Measurements from ENCODE around the gene ARID1A.
A peak's percentile ranks its signal among the peaks of the same experiment; 100 is the strongest.

Gene ARID1A

DNA sequence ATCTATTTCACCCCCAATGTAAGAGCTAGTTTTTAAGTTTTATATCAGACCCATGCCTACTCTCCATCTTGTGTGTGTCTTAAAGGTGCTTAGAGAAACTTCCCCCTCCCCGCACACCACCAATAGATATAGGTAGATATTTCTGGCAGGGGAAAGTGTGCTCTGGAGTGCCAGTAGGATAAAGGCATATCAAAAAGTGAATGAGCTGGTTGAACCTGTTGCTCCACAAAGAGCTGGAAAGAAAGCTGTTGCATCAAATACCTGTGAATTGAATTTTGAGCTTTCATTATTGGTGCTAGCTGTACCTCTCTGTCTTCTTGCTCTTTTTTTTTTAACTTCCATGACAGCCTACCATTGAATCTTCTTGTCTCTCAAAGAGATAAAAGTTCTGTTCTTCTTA is 32.8 kb downstream of the ARID1A start:
- DNase-seq (ENCODE audit: low read depth) = no peak

DNA sequence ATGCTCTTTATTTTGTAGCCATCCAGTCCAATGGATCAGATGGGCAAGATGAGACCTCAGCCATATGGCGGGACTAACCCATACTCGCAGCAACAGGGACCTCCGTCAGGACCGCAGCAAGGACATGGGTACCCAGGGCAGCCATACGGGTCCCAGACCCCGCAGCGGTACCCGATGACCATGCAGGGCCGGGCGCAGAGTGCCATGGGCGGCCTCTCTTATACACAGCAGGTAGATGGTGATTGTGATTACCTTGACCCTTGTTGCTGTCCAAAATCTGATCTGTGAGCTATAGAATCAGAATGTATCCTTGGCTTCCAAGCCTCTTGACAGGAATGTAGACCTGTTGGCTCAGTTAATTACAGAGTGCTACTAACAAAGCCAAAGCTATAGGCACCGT is 33.8 kb downstream of the ARID1A start:
- no peak for DNase-seq (ENCODE audit: low read depth)

DNA sequence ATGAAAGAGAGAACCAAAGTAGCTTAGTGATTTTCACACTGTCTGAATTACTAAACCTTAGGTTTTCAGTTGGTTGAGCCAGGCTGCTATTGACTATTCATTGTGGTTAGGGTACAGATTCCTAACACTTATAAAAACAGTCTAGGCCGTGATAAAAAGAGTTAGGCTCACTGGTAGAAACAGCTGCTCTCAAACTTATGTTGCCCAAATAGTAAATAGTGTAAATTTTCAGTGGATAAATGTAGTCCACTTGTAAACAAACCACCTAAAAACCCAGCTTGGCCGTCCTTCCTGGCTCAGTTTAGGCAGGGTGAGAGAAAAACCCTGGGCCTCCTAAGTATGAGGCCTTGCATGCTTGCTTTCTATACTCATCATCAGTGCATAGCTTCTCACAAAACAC is 34.9 kb downstream of the ARID1A start:
- no peak for DNase-seq (ENCODE audit: low read depth)

DNA sequence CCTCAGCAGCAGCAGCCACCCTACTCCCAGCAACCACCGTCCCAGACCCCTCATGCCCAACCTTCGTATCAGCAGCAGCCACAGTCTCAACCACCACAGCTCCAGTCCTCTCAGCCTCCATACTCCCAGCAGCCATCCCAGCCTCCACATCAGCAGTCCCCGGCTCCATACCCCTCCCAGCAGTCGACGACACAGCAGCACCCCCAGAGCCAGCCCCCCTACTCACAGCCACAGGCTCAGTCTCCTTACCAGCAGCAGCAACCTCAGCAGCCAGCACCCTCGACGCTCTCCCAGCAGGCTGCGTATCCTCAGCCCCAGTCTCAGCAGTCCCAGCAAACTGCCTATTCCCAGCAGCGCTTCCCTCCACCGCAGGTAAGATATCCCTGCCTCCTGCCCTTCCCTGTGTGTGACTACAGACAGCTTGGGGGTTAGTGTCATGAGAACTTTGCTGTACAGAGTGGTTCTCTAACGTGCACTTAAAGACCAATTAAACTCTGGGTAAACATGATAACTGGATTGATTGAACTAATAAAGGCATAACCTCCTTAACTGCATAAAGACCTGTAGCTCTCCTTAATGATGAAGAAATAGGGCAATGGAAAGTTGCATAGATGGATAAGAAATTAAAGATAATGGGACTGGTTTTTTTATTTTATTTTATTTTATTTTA is 35.6 kb downstream of the ARID1A start:
- DNase-seq (ENCODE audit: low read depth) = no peak

DNA sequence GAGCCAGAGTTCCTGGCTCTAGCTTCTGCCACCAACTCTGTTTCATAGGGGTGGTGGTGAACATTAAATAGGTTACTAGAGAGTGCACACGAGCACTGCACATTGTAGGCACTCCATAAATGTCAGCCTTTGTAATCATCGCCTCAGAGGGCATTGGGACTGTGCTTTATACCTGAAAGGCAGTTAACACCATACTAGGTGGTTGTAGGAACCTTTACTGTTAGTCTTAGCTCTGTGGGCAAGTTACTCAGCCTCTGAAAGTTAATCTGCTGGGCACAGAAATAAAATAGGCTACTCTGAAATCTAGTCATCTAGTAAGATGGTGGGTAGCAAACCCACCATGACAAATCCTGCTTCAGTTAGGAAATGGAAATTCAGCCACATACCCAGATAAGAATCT is 37.6 kb downstream of the ARID1A start:
- no peak for DNase-seq (ENCODE audit: low read depth)

DNA sequence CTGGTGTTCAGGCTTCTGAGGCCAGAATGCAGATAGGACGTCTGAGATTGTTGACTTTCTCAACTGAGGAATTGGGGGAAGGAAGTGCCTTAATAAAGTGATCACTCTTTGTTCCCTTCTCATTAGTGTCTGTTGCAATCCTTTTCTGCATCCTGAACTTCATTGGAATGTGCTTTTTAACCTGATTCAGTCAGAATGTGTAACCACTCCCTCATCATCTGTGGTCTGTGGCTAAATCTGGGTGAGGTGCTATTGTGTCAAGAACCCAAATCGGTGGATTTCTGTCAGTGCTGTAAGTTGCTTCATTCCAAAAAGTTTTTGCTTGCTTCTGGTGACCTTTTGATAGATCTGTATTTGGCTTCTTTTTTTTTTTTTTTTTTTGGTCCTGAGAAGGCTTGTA is 38.2 kb downstream of the ARID1A start:
- DNase-seq (ENCODE audit: low read depth) = no peak

DNA sequence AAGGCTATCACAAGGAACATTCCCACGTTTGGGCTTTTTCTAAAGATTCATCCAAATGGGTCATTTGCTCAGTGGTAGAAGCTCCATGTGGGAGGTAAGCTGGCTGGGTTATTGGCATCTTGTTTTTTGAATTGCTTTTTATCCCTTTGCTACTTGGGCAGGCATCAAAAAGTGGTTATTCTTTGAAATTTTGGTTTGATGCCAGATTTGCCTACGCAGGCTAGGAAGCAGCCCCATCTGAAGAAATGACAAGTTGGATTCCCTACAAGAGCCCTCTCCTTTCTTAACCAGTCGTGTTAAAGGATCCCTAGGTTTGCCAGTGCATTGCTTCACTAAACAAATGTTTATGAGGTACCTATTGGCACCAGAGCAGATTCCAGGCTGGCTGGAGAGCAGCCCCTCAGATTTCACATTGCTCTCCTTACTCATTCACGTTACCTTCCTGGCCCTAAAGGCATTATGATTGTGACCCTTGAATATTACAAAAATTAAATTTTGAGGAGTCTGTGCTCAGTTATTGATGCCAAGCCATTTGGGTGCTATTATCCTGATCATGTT is 38.8 kb downstream of the ARID1A start:
- no peak for DNase-seq (ENCODE audit: low read depth)

DNA sequence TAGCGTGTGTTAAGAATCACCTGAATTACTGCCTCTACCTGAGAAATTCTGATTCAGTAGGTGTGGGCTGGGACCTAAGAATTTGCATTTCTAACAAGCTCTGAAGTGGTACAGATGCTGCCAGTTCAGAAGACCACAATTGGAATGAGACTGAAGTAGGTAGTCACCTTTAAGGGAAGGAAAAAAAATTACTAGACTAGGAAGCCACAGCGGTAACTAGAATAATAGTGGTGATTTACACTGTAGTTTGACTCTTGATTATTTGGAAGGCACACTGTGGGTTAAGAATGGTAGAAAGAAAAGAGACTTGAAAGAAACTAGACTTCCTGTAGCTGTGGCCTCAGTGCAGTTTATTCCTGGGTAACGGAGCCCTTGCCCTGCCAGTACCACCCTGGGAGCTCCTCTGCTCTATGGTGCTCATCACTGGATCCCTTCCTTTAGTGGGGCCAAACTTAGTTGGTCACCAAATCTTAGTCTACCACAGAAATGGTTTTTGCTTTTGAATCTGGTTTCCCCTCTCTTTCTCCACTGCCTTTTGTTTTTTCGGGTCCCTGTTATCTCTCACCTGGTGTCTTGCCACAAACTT is 43.6 kb downstream of the ARID1A start:
- DNase-seq (ENCODE audit: low read depth) = no peak

DNA sequence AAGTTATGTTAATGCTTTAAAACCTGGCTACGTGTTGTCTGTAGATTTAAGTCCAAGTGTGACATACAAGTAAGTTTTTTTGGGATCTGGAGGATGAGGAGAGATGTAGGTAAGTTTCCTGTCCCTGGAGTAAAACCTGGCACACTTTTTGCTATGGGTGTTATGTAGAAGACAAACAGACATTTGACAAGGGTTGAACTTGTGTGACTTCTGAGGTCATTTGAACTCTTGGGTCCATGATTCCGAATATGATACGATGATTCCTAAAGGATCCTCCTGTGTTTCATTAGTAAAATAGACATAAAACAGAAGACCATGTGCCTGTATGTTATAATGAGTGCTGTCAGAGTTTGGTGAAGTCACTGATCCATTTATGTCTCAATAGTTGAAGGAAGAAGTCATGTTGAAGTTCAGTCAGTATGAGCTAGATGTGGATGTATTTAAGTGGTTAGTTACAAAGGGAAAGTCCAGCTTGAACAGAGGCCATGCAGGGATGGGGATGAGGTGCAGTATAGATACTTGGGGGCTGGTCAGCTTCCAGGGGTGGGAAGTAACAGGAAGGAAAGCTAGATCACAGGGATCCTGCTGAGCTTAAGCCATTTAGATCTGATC is 44.3 kb downstream of the ARID1A start:
- DNase-seq (ENCODE audit: low read depth) = no peak

DNA sequence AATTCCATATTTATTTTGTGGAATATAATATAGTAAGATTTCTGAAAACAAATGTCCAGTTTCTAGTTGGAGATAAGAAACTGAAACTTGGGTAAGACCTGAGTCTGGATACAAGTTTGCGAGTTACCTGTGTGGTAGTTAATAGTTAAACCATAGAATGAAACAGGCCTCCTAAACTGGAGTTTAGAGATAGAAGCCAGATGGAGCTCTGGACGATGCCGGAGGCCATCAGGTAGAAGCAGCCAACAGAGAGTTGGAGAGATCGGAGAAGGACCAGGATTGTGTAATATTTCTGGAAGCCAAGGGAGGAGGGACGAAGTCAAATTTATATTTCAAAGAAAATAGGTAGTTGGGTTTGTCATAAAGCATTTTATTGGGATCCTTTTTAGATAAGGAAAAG is 45.1 kb downstream of the ARID1A start:
- DNase-seq (ENCODE audit: low read depth) = no peak

DNA sequence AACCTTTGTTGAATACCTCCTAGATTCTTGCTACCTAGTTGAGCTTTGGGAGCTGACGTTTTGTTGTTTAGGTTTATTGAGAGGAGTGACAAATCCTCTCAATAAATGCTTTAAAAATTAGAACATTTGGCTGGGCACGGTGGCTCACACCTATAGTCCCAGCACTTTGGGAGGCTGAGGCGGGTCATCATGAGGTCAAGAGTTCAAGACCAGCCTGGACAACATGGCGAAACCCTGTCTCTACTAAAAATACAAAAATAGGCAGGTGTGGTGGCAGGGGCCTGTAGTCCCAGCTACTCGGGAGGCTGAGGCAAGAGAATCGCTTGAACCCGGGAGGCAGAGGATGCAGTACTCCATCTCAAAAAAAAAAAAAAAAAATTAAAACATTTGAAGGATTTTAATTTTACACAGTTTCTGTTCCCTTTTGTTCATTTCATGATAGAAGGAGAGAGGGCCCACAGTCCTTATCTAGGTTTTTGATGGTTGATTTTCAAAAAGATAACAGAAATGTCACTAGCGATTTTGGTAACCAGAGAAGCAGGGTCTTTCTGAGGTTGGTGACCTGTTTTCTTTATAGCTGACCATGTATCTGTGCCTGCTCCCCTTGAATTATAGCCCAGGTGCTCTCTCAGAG is 47.7 kb downstream of the ARID1A start:
- no peak for DNase-seq (ENCODE audit: low read depth)

DNA sequence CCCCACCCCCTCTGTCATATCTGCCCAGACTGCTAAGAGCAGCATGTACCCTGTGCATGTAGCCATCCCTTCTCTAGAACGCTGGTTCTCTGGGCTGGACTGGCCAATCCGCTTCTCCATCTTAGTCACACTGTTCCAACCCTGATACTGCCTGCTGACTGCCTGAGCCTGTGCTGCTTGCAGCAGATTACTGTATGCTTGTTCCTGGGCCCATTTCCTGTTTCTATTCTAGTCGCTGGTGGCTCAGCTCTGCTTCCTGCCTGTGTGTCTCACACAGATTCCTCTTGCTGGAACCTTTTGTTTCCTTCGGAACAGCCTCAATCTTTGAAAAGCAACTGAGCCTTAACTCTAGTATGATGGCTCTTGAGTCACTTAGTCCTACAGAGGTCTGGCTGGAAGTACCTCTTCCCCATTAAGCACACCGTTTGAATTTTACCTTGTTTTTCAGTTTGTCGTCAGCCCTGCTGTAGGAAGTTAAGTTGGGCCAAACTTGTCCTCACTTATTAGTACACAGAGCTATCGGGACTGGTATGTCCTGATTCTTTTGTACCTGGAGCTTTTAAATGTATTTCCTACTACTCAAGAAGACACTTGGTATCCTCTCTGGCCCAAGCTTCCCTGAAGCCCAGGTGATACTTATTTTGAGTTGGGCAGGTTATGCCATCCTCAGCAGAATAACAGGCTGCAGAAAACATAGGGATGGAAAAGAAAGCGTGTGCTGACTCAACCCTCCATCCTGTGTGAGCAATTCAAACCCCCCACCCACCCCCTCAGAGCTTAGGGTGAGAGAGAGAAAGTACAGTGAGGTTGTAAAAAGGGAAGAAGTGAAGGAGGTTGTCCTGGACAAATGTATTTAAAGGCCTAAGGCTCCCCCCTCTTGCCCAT is 48.5 kb downstream of the ARID1A start:
- peak; percentile 74 for DNase-seq (ENCODE audit: low read depth)

DNA sequence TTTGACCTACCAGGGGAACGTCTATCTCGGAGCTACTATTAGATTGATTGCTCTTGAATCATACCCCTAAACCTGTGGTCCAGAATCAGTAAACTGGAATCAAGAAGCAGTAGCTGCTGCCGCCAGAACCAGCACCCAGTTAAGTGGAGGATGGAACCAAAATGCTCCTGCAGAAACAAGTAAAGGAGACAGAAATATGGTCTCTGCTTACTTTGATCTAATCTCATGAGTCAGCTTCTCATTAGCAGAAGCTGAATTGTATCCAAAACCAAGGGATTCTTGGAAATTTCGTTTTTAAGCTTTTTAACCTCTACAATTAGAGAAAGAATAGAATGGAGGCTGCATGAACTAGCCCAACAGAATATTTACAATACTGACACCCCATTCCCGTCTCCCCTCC is 49.4 kb downstream of the ARID1A start:
- DNase-seq (ENCODE audit: low read depth) = no peak

DNA sequence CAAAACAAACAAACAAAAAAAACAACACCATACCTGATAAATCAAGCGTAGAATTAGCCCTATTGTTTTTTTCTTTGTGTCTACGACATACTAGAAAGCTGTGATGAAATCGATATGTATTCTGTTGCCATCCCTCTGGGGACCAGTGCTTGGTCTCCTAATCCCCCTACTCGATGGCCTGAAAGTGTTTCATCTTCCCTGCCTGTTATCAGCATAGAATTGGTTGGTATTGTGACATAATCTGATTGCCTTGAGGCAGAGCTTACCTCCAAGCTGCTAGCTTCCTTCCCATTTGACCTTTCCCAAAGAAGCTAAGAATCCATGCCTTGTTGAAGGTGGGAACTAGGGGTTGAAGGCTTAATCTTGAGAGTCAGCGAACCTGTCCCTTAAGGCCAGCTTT is 51.2 kb downstream of the ARID1A start:
- no peak for DNase-seq (ENCODE audit: low read depth)

DNA sequence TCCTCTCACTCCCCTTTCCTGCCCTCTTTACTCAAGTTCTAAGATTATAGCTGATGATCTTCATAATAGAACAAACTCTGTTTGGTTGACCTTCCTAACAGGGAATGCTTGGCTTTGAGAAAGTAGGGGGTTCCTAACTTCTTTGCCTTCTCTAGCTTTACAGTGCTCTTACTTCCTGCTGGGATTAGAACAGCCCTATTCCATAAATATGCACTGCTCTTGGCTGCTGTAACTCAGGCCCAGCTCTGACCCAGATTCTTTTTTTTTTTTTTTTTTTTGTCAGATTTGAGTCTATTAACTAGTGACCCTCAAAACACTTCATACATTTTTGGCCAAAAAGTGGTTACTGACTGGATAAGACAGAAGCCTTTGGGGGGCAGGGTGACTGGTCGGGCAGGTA is 52.5 kb downstream of the ARID1A start:
- DNase-seq (ENCODE audit: low read depth) = no peak

DNA sequence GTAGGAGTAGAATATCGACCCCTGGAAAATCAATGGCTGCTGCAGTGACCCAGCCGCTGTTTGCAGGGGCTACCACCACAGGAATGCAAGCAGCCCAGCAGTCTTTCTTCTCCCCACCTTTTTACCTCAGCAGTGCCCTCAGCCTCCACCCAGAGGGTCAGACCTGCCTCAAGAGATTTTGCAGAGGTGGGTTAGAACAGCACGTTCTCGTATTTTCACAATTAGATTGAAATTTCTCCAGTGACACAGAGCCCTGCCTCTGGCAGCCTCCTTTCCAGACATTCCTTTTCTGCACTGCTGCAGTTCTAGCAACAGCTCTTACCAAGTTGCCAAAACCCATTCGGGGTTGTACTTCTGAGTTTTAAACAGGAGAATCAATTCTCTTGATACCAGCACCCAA is 53.6 kb downstream of the ARID1A start:
- no peak for DNase-seq (ENCODE audit: low read depth)

DNA sequence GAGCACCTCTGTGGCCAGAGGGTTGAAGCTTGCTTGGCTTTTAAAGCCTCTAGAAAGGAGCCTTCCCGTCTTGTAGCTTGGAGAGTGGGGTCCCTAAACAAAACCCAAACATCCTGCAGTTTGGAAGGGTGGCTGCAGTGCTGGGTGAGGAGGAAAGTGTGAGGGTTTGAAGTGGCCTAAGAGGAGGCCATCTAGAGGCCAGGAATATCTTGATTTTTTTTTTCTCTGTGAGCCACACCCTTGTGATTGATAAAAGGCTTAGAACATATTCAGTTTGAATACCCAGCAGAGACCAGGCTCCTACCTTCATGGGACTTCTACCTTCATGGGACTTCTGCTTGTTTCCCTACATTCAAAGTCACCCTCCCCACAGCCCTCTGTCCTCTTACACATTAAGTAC is 54.6 kb downstream of the ARID1A start:
- DNase-seq (ENCODE audit: low read depth) = no peak

DNA sequence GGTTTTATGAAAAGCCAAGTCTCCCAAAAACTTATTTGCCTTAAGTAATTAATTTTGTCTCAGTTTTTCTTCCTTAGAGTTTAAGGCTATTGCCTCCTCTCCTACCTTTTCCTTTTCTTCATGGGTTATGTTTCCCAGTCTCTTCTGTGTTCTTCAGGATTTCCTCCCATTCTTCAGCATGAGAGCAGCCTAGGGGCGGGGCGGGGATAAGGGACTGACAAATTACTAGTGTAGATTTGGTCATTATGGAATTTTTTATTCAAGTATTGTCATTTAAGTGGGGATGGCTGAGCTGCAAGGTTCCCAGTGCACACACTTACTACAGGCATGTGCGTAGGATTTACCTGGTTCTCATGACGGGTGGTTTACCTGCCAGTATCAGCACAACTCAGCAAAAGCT is 56.7 kb downstream of the ARID1A start:
- no peak for DNase-seq (ENCODE audit: low read depth)

DNA sequence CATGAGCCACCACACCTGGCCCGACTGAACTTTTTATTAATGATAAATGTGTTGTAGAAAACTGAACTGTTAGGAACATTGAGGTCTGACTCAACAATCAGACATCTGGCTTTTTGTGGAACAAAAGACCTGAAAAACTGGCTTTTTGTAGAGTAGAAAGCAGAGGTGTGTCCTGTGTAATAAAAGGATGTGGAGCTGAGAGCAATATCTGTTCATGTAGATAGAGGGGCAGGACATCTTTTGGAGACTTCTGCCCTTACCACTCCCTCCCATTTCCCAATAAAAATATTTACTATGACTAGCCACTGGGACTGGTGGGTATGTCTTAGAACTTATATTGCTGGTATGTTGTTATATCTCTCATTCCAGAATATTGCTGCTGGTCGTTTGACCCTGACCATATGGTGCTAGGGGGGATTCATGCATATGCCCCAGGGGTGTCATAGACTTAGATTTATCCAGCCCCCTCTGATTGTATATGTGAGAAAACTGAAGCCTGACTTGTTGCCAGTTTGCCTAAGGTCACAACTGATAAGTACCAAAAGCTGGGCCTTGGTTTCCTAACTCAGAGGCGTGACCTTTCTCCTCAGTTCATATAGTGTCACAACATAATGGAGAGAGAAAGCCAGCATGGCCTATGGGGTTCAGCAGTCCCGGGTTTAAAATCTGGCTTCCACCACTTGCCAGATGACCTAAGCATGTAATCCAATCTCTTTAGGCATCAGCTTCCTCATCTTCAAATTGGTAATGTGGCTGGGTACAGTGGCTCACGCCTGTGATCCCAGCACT is 58.5 kb downstream of the ARID1A start:
- no peak for DNase-seq (ENCODE audit: low read depth)

DNA sequence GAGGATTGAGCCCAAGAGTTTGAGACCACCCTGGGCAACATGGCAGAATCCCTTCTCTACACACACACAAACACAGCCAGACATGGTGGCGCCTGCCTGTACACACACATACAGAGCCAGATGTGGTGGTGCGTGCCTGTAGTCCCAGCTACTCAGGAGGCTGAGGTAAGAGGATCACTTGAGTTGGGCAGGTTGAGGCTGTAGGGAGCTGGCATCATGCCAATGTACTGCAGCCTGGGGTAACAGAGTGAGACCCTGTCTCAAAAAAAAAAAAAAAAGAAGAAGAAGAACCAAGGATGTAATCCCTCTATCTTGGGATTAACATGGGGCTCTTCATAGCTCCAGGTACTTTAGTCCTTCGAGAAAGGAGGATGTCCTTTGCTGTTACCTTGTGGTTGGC is 62.5 kb downstream of the ARID1A start:
- DNase-seq (ENCODE audit: low read depth) = no peak

DNA sequence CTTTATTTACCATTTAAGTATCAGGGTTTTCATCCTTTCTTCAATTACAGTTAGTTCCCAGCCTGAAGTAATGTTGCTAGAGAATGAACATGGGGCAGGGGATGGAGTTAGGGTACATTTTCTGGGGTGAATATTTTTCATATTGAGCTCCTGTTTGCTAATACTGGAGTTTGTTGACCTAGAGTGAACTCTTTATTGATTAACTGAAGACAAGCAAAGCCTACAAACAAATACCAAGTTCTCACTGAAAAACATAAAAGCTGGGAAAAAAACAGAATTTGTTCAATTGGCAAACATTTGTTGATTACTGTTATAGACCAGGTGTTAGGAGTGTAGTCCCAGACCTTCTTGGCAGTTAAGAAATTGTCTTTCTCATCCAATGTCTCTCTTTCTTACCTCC is 63.7 kb downstream of the ARID1A start:
- no peak for DNase-seq (ENCODE audit: low read depth)

Measured in T-helper 22 cell (primary cell).